Measurements from ENCODE around the gene ACMSD. TPM values are rescaled to one million over a fixed set of nuclear protein-coding genes. Genes with fewer than 3 reads are reported as not detected.

The ACMSD gene
- total and polyA plus RNA-seq, 9 of the 15 experiments (the other 6 are each of a cell fraction or from before 2014, with no cell fraction given) = not detected

DNA sequence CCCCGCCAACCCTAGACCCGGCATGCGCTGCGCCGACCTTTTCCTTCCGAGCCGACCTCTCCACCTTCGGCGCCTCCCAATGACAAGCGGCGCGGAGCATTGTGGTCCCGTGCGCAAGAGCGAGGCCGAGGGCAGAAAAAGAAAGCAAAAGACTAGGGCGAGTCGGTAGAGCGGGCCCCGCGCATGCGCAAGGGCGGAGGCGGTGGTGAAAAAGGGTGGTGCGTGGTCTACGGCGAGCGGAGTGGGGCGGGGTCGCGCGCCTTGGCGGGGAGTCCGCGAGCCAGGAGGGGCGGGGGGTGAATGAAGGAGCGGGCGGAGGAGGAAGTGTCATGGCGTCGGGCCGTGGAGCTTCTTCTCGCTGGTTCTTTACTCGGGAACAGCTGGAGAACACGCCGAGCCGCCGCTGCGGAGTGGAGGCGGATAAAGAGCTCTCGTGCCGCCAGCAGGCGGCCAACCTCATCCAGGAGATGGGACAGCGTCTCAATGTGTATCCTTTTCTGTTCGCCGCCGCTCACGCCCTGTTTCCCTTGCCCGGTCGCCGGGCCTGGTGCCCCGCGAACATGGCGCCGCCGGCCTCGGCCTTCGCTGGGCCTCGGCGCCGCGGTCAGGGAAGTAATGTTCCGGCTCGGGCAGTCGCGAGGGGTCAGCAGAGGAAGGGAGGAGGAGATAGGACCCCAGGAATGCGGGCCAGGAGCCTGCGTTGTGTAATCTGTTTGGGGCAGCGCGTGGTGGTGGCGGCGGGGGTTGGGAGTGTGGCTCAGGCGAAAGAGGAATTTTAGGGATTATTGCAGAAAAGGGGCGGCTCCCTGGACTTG lies 80.3 kb downstream of the ACMSD start, which contains the start of gene CCNT2 (continued):
- no peak for TF ChIP-seq MYNN (IDR thresholded peaks at IDR 0.05)
- no peak for TF ChIP-seq MYNN (CRISPR knock-in tag; IDR thresholded peaks at IDR 0.05)
- TF ChIP-seq ZNF696 (CRISPR knock-in tag; conservative IDR thresholded peaks at IDR 0.05) = no peak
- TF ChIP-seq NR3C1 (CRISPR knock-in tag; IDR thresholded peaks at IDR 0.05) = no peak
- TF ChIP-seq RBBP5 (IDR thresholded peaks at IDR 0.05; ENCODE audit: borderline replicate concordance, insufficient read depth, low read length, poor library complexity, severe bottlenecking) = peak; percentile 94
- TF ChIP-seq ETV5 (CRISPR knock-in tag; IDR thresholded peaks at IDR 0.05; ENCODE audit: low read depth) = no peak
- peak; percentile 49 for TF ChIP-seq DACH1 (IDR thresholded peaks at IDR 0.05; ENCODE audit: partially characterized antibody)
- TF ChIP-seq SNIP1 (IDR thresholded peaks at IDR 0.05; ENCODE audit: low read depth) = no peak
- peak; percentile 31; the same call in 1 of the 2 replicates for TF ChIP-seq STAG1 (CRISPR knock-in tag; IDR thresholded peaks at IDR 0.05; ENCODE audit: borderline replicate concordance)
- TF ChIP-seq, protein P1, sequence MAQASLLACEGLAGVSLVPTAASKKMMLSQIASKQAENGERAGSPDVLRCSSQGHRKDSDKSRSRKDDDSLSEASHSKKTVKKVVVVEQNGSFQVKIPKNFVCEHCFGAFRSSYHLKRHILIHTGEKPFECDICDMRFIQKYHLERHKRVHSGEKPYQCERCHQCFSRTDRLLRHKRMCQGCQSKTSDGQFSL (CRISPR knock-in tag; IDR thresholded peaks at IDR 0.05) = no peak
- TF ChIP-seq, protein P1 (tag; IDR thresholded peaks at IDR 0.05) = no peak; a peak in 1 of 4 replicates
- TF ChIP-seq, protein P2, sequence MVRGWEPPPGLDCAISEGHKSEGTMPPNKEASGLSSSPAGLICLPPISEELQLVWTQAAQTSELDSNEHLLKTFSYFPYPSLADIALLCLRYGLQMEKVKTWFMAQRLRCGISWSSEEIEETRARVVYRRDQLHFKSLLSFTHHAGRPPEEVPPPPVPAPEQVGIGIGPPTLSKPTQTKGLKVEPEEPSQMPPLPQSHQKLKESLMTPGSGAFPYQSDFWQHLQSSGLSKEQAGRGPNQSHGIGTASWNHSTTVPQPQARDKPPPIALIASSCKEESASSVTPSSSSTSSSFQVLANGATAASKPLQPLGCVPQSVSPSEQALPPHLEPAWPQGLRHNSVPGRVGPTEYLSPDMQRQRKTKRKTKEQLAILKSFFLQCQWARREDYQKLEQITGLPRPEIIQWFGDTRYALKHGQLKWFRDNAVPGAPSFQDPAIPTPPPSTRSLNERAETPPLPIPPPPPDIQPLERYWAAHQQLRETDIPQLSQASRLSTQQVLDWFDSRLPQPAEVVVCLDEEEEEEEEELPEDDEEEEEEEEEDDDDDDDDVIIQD (CRISPR knock-in tag; IDR thresholded peaks at IDR 0.05) = no peak
- TF ChIP-seq ZBTB17 (CRISPR knock-in tag; IDR thresholded peaks at IDR 0.05) = peak; percentile 62; the same call in 1 of the 2 replicates
- TF ChIP-seq, protein P3, sequence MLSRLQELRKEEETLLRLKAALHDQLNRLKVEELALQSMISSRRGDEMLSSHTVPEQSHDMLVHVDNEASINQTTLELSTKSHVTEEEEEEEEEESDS (CRISPR knock-in tag; IDR thresholded peaks at IDR 0.05) = no peak
- TF ChIP-seq, protein P4, sequence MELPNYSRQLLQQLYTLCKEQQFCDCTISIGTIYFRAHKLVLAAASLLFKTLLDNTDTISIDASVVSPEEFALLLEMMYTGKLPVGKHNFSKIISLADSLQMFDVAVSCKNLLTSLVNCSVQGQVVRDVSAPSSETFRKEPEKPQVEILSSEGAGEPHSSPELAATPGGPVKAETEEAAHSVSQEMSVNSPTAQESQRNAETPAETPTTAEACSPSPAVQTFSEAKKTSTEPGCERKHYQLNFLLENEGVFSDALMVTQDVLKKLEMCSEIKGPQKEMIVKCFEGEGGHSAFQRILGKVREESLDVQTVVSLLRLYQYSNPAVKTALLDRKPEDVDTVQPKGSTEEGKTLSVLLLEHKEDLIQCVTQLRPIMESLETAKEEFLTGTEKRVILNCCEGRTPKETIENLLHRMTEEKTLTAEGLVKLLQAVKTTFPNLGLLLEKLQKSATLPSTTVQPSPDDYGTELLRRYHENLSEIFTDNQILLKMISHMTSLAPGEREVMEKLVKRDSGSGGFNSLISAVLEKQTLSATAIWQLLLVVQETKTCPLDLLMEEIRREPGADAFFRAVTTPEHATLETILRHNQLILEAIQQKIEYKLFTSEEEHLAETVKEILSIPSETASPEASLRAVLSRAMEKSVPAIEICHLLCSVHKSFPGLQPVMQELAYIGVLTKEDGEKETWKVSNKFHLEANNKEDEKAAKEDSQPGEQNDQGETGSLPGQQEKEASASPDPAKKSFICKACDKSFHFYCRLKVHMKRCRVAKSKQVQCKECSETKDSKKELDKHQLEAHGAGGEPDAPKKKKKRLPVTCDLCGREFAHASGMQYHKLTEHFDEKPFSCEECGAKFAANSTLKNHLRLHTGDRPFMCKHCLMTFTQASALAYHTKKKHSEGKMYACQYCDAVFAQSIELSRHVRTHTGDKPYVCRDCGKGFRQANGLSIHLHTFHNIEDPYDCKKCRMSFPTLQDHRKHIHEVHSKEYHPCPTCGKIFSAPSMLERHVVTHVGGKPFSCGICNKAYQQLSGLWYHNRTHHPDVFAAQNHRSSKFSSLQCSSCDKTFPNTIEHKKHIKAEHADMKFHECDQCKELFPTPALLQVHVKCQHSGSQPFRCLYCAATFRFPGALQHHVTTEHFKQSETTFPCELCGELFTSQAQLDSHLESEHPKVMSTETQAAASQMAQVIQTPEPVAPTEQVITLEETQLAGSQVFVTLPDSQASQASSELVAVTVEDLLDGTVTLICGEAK (IDR thresholded peaks at IDR 0.05) = 0 out of 2 replicates have a peak, but pooled peaks have one; percentile 30
- TF ChIP-seq, protein P4 (CRISPR knock-in tag; IDR thresholded peaks at IDR 0.05) = no peak
